Measurements from ENCODE around the gene KCNJ11.

The KCNJ11 gene

DNA sequence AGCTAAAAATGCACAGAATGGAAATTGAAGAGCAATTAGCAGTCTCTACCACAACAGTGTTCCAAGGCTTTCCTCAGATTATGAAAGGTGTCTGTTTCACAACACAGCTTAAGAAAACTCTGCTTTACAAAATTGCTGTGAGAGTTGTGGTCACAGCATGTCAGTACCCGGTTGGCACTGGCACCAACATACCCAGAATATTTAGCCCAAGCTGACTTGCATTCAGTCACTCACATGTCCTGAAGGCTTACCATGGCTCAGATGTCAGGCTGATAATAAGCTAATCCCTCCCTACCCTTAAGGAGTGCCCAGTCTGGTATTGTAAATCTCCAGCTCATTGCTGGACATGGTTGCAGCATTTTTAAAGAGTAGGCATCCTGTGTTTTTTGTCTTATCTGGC lies 22.0 kb downstream of the KCNJ11 start:
- no peaks in the 10 kb centered on the region for H3F3A ChIP-seq (ENCODE audit: insufficient read depth, low read length)
- no peak for TF ChIP-seq EZH2 (IDR thresholded peaks at IDR 0.05; ENCODE audit: borderline replicate concordance, low read length)
- TF ChIP-seq, protein P1, sequence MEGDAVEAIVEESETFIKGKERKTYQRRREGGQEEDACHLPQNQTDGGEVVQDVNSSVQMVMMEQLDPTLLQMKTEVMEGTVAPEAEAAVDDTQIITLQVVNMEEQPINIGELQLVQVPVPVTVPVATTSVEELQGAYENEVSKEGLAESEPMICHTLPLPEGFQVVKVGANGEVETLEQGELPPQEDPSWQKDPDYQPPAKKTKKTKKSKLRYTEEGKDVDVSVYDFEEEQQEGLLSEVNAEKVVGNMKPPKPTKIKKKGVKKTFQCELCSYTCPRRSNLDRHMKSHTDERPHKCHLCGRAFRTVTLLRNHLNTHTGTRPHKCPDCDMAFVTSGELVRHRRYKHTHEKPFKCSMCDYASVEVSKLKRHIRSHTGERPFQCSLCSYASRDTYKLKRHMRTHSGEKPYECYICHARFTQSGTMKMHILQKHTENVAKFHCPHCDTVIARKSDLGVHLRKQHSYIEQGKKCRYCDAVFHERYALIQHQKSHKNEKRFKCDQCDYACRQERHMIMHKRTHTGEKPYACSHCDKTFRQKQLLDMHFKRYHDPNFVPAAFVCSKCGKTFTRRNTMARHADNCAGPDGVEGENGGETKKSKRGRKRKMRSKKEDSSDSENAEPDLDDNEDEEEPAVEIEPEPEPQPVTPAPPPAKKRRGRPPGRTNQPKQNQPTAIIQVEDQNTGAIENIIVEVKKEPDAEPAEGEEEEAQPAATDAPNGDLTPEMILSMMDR (IDR thresholded peaks at IDR 0.05; ENCODE audit: low read length) = no peak
- no peaks in the 10 kb centered on the region for H3K9me2 ChIP-seq (ENCODE audit: low read depth, low read length)
- no peak overlapping the region for H3K9ac ChIP-seq (ENCODE audit: low read length)
- H3K27me3 ChIP-seq (ENCODE audit: insufficient read depth, low read length) = no peaks in the 10 kb centered on the region
- H2AFZ ChIP-seq (ENCODE audit: low read length) = no peak overlapping the region
- no peak overlapping the region for H3K4me2 ChIP-seq (ENCODE audit: low read length)
- H3K27ac ChIP-seq (ENCODE audit: low read depth, low read length, poor library complexity, severe bottlenecking) = no peak overlapping the region
- H3K36me3 ChIP-seq (ENCODE audit: insufficient read depth, low read length) = peaks cover 93% of the 10 kb centered on the region
- no peak overlapping the region for H3K4me3 ChIP-seq (ENCODE audit: low read depth, low read length, poor library complexity, severe bottlenecking)
- H3K4me1 ChIP-seq (ENCODE audit: insufficient read depth, low read length, severe bottlenecking) = no peaks in the 10 kb centered on the region
- H4K20me1 ChIP-seq (ENCODE audit: insufficient read depth, low read length) = no peaks in the 10 kb centered on the region
- peaks cover 37% of the 10 kb centered on the region for H3K9me3 ChIP-seq (ENCODE audit: low read length)
- H3K79me2 ChIP-seq (ENCODE audit: insufficient read depth, low read length) = peaks cover 16% of the 10 kb centered on the region

DNA sequence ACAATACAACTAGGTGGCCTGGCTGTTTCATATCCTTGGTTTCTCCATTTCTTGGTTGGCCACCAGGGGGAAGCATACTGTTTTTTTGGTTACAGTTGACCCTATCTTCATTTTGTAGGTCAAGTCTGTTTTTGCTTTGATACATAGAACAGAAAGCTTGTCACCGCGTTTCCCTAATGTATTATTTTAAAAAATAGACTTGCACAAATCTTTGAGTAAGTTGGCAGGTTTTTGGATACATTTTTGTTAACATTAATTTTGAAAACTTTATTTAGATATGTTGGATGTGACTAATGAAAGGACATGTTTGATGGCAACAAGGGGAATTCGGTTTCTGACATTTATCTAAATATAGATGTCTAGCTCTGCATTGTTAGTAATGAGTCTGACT lies 33.9 kb downstream of the KCNJ11 start:
- Histone ChIP-seq H3K9me2 (ENCODE audit: low read depth, low read length) (no peaks in the 10 kb centered on the region), H3K79me2 (ENCODE audit: insufficient read depth, low read length) (peaks cover 15% of the 10 kb centered on the region), H3K27ac (ENCODE audit: low read depth, low read length, poor library complexity, severe bottlenecking) (peak overlapping the region; percentile 94), H3K27me3 (ENCODE audit: insufficient read depth, low read length) (no peaks in the 10 kb centered on the region), H3K4me1 (ENCODE audit: insufficient read depth, low read length, severe bottlenecking) (peaks cover 34% of the 10 kb centered on the region), H3K4me3 (ENCODE audit: low read depth, low read length, poor library complexity, severe bottlenecking) (peak overlapping the region; percentile 76), H3K4me2 (ENCODE audit: low read length) (peak overlapping the region; percentile 92), H3K9me3 (ENCODE audit: low read length) (no peaks in the 10 kb centered on the region), H3K9ac (ENCODE audit: low read length) (no peak overlapping the region; the same call in 1 of the 2 replicates), H3F3A (ENCODE audit: insufficient read depth, low read length) (peaks cover 7% of the 10 kb centered on the region; the same call in 1 of the 2 replicates), H3K36me3 (ENCODE audit: insufficient read depth, low read length) (peaks cover 46% of the 10 kb centered on the region), H2AFZ (ENCODE audit: low read length) (no peak overlapping the region), H4K20me1 (ENCODE audit: insufficient read depth, low read length) (no peaks in the 10 kb centered on the region)
- TF ChIP-seq EZH2 (IDR thresholded peaks at IDR 0.05; ENCODE audit: borderline replicate concordance, low read length) = no peak
- TF ChIP-seq, protein P1 (IDR thresholded peaks at IDR 0.05; ENCODE audit: low read length) = peak; percentile 65

DNA sequence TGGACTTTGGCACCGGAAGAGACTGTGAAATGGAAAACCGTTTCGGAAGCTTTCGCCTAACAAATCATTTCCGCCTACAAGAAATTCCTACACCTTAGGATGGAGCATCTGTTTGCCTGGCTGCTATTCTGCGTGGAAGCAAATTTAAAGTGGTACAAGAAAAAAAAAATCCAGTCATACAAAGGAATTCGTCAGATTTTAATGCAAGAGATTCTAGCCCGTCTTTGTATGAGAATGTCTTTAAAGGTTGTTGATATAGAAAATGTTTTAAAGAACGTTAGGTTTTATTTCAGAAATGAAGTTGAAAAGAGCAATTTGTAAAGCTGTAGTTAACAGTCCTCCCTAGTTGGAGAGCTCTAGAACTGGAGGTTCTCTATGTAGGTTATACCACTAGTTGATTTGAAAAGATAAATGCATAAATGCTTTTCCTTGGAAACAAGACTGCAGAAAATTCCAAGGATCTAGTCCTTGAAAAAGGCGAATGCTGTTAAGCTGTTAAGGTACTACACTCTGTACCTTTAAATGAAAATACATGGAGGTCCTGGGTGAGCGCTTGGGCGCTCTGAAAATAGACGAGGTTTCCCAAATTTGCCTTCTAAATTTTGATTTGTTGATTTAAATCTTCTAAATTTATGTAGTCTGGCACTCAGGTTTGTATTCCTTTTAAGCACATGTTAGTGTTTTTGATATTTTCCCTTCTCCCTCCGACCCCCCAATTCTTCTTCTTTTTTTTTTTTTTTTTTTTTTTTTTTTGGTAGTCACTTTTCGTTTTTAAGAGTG lies 34.4 kb downstream of the KCNJ11 start:
- Histone ChIP-seq H3K4me2 (ENCODE audit: low read length) (peak overlapping the region; percentile 92), H3K9me2 (ENCODE audit: low read depth, low read length) (no peaks in the 10 kb centered on the region), H3K36me3 (ENCODE audit: insufficient read depth, low read length) (peaks cover 40% of the 10 kb centered on the region), H3F3A (ENCODE audit: insufficient read depth, low read length) (peaks cover 10% of the 10 kb centered on the region; the same call in 1 of the 2 replicates), H3K27ac (ENCODE audit: low read depth, low read length, poor library complexity, severe bottlenecking) (peak overlapping the region; percentile 94), H2AFZ (ENCODE audit: low read length) (no peak overlapping the region), H3K79me2 (ENCODE audit: insufficient read depth, low read length) (peaks cover 15% of the 10 kb centered on the region), H3K27me3 (ENCODE audit: insufficient read depth, low read length) (no peaks in the 10 kb centered on the region), H4K20me1 (ENCODE audit: insufficient read depth, low read length) (no peaks in the 10 kb centered on the region), H3K9ac (ENCODE audit: low read length) (peak overlapping the region; percentile 83), H3K9me3 (ENCODE audit: low read length) (no peaks in the 10 kb centered on the region), H3K4me3 (ENCODE audit: low read depth, low read length, poor library complexity, severe bottlenecking) (peak overlapping the region; percentile 76), H3K4me1 (ENCODE audit: insufficient read depth, low read length, severe bottlenecking) (peaks cover 34% of the 10 kb centered on the region)
- TF ChIP-seq, protein P1 (IDR thresholded peaks at IDR 0.05; ENCODE audit: low read length) = no peak
- TF ChIP-seq EZH2 (IDR thresholded peaks at IDR 0.05; ENCODE audit: borderline replicate concordance, low read length) = no peak

Data from OCI-LY1 (cell line).